ENCODE results near the gene EPN2. TPM values are rescaled to one million over a fixed set of nuclear protein-coding genes. Genes with fewer than 3 reads are reported as not detected.

The EPN2 gene
- total and polyA plus RNA-seq, 10 of the 15 experiments (the other 5 are each of a cell fraction or from before 2014, with no cell fraction given) = 0.26 to 8.4 (median 4.7) TPM

DNA sequence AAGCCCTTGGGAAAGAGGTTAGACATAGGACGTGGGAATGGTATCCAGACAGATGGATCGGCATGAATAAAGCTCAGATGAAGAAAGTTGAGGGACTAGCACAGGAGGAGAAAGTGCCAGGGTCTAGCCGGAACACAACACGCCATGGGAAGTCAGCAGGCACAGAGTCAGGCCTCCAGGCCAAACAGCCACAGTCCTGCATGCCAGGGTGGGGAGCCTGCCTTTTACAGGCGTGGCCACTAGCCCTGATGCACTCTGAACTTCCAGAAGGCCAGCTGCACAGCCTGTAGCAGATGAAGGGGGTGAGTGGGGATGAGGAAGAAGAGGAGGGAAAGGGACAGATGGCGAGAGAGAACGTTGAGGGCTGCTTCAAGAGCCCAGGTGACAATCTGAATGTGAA is 120.2 kb downstream of the EPN2 start (continued):
- TF ChIP-seq RCOR1 (conservative IDR thresholded peaks at IDR 0.05; ENCODE audit: low read depth, low read length) (no peak), CREB1 (IDR thresholded peaks at IDR 0.05; ENCODE audit: low read depth) (no peak), SMAD1 (IDR thresholded peaks at IDR 0.05; ENCODE audit: low read depth, partially characterized antibody) (no peak), ZNF217 (IDR thresholded peaks at IDR 0.05) (no peak), PML (IDR thresholded peaks at IDR 0.05; ENCODE audit: low read length) (no peak), MTA3 (IDR thresholded peaks at IDR 0.05; ENCODE audit: borderline replicate concordance, low read length) (no peak), NBN (IDR thresholded peaks at IDR 0.05) (no peak)
- TF ChIP-seq, protein P1, sequence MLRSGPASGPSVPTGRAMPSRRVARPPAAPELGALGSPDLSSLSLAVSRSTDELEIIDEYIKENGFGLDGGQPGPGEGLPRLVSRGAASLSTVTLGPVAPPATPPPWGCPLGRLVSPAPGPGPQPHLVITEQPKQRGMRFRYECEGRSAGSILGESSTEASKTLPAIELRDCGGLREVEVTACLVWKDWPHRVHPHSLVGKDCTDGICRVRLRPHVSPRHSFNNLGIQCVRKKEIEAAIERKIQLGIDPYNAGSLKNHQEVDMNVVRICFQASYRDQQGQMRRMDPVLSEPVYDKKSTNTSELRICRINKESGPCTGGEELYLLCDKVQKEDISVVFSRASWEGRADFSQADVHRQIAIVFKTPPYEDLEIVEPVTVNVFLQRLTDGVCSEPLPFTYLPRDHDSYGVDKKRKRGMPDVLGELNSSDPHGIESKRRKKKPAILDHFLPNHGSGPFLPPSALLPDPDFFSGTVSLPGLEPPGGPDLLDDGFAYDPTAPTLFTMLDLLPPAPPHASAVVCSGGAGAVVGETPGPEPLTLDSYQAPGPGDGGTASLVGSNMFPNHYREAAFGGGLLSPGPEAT (IDR thresholded peaks at IDR 0.05; ENCODE audit: low read depth) = no peak
- TF ChIP-seq, protein P2, sequence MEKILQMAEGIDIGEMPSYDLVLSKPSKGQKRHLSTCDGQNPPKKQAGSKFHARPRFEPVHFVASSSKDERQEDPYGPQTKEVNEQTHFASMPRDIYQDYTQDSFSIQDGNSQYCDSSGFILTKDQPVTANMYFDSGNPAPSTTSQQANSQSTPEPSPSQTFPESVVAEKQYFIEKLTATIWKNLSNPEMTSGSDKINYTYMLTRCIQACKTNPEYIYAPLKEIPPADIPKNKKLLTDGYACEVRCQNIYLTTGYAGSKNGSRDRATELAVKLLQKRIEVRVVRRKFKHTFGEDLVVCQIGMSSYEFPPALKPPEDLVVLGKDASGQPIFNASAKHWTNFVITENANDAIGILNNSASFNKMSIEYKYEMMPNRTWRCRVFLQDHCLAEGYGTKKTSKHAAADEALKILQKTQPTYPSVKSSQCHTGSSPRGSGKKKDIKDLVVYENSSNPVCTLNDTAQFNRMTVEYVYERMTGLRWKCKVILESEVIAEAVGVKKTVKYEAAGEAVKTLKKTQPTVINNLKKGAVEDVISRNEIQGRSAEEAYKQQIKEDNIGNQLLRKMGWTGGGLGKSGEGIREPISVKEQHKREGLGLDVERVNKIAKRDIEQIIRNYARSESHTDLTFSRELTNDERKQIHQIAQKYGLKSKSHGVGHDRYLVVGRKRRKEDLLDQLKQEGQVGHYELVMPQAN (conservative IDR thresholded peaks at IDR 0.05) = no peak
- TF ChIP-seq, protein P3, sequence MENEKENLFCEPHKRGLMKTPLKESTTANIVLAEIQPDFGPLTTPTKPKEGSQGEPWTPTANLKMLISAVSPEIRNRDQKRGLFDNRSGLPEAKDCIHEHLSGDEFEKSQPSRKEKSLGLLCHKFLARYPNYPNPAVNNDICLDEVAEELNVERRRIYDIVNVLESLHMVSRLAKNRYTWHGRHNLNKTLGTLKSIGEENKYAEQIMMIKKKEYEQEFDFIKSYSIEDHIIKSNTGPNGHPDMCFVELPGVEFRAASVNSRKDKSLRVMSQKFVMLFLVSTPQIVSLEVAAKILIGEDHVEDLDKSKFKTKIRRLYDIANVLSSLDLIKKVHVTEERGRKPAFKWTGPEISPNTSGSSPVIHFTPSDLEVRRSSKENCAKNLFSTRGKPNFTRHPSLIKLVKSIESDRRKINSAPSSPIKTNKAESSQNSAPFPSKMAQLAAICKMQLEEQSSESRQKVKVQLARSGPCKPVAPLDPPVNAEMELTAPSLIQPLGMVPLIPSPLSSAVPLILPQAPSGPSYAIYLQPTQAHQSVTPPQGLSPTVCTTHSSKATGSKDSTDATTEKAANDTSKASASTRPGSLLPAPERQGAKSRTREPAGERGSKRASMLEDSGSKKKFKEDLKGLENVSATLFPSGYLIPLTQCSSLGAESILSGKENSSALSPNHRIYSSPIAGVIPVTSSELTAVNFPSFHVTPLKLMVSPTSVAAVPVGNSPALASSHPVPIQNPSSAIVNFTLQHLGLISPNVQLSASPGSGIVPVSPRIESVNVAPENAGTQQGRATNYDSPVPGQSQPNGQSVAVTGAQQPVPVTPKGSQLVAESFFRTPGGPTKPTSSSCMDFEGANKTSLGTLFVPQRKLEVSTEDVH (IDR thresholded peaks at IDR 0.05; ENCODE audit: low read depth, partially characterized antibody) = no peak
- TF ChIP-seq, protein P4, sequence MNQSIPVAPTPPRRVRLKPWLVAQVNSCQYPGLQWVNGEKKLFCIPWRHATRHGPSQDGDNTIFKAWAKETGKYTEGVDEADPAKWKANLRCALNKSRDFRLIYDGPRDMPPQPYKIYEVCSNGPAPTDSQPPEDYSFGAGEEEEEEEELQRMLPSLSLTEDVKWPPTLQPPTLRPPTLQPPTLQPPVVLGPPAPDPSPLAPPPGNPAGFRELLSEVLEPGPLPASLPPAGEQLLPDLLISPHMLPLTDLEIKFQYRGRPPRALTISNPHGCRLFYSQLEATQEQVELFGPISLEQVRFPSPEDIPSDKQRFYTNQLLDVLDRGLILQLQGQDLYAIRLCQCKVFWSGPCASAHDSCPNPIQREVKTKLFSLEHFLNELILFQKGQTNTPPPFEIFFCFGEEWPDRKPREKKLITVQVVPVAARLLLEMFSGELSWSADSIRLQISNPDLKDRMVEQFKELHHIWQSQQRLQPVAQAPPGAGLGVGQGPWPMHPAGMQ (IDR thresholded peaks at IDR 0.05; ENCODE audit: borderline replicate concordance) = no peak
- TF ChIP-seq, protein P5, sequence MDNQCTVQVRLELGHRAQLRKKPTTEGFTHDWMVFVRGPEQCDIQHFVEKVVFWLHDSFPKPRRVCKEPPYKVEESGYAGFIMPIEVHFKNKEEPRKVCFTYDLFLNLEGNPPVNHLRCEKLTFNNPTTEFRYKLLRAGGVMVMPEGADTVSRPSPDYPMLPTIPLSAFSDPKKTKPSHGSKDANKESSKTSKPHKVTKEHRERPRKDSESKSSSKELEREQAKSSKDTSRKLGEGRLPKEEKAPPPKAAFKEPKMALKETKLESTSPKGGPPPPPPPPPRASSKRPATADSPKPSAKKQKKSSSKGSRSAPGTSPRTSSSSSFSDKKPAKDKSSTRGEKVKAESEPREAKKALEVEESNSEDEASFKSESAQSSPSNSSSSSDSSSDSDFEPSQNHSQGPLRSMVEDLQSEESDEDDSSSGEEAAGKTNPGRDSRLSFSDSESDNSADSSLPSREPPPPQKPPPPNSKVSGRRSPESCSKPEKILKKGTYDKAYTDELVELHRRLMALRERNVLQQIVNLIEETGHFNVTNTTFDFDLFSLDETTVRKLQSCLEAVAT (IDR thresholded peaks at IDR 0.05) = no peak
- TF ChIP-seq, protein P6, sequence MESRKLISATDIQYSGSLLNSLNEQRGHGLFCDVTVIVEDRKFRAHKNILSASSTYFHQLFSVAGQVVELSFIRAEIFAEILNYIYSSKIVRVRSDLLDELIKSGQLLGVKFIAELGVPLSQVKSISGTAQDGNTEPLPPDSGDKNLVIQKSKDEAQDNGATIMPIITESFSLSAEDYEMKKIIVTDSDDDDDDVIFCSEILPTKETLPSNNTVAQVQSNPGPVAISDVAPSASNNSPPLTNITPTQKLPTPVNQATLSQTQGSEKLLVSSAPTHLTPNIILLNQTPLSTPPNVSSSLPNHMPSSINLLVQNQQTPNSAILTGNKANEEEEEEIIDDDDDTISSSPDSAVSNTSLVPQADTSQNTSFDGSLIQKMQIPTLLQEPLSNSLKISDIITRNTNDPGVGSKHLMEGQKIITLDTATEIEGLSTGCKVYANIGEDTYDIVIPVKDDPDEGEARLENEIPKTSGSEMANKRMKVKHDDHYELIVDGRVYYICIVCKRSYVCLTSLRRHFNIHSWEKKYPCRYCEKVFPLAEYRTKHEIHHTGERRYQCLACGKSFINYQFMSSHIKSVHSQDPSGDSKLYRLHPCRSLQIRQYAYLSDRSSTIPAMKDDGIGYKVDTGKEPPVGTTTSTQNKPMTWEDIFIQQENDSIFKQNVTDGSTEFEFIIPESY (IDR thresholded peaks at IDR 0.05) = no peak

Measured in GM12878 (cell line).